Measurements from ENCODE around the gene GTF3A. TPM values are rescaled to one million over a fixed set of nuclear protein-coding genes. Genes with fewer than 3 reads are reported as not detected.

GTF3A gene
- total and polyA plus RNA-seq, 2 donors (not counting 3 experiments of a cell fraction or from before 2014, with no cell fraction given), result 37.9 to 73.3 TPM

- H3K4me1 ChIP-seq (ENCODE audit: control insufficient read depth, extremely low read depth, insufficient read depth, low read length), result no peaks in the 10 kb centered on the region
- H4K20me1 ChIP-seq (replicated peaks; ENCODE audit: control insufficient read depth, extremely low read depth, insufficient read depth, low read length), result no peaks in the 10 kb centered on the region
- H3K79me2 ChIP-seq (ENCODE audit: control insufficient read depth, insufficient read depth, low read length), result no peaks in the 10 kb centered on the region
- TF ChIP-seq POLR2A (IDR thresholded peaks at IDR 0.05; ENCODE audit: low read depth, low read length) (no peak), CTCF (IDR thresholded peaks at IDR 0.05; ENCODE audit: extremely low read depth in 1 of 2, insufficient read depth in 1 of 2, low read depth in 1 of 2, low read length in 2 of 2) (peak; percentile 82 to 86), MAX (IDR thresholded peaks at IDR 0.05; ENCODE audit: insufficient read depth, insufficient read length) (peak; percentile 48), FOS (IDR thresholded peaks at IDR 0.05; ENCODE audit: borderline replicate concordance, insufficient read depth, low read length) (no peak)
- no peak overlapping the region for H3K4me2 ChIP-seq (ENCODE audit: insufficient read depth, low read length)
- dilution Hi-C loops (cut with MboI; ENCODE audit: extremely low pct_ligation_motif_present, low sequenced_read_pairs), result no loop called here
- CTCF ChIA-PET, result interaction anchor here (1.0 to 5.4 kb wide), 2 partner anchors 345 to 472 kb away, joined by 4 to 38 read pairs; no protein-coding TSS in a partner anchor
- no peaks in the 10 kb centered on the region for H3K36me3 ChIP-seq (ENCODE audit: control insufficient read depth in 2 of 2, extremely low read depth in 1 of 2, insufficient read depth in 2 of 2, low read length in 2 of 2)
- no peak overlapping the region for H3K27ac ChIP-seq (ENCODE audit: insufficient read depth, low read depth, low read length)
- H3K9me1 ChIP-seq (replicated peaks; ENCODE audit: control insufficient read depth, extremely low read depth, insufficient read depth, low read length), result no peaks in the 10 kb centered on the region
- H3K27me3 ChIP-seq (ENCODE audit: control insufficient read depth in 2 of 2, insufficient read depth in 2 of 2, low read length in 2 of 2), result peaks cover 12 to 21% of the 10 kb centered on the region in 2 experiments
- POLR2A ChIA-PET, result no interaction called here
- H3K4me3 ChIP-seq (replicated peaks in 1 of 3; ENCODE audit: insufficient read depth in 1 of 3, low read depth in 1 of 3, low read length in 3 of 3), result no peak overlapping the region
- no TSS peak for BruUV-seq (replicated peaks)
- H3K9me3 ChIP-seq (replicated peaks; ENCODE audit: control insufficient read depth, insufficient read depth, low read length), result no peaks in the 10 kb centered on the region
- H3K9ac ChIP-seq (replicated peaks; ENCODE audit: extremely low read depth, insufficient read depth, low read length), result no peak overlapping the region
- intact Hi-C loops (cut with micrococcal nuclease), result loop anchor here (1.0 to 5.0 kb wide), 3 partner anchors 99 to 503 kb away; no protein-coding TSS in a partner anchor
- no peak overlapping the region for H2AFZ ChIP-seq (ENCODE audit: low read depth, low read length)
- FAIRE-seq (peak; percentile 87), DNase-seq (ENCODE audit: low read depth, low spot score) (peak; percentile 28)
Observed at GRCh38 chr13:27481766-27482165, 57.3 kb downstream of the GTF3A start.

- ChIA-PET CTCF (interaction anchor here (1.0 to 1.6 kb wide), 2 partner anchors 344 to 471 kb away, joined by 4 to 11 read pairs; no protein-coding TSS in a partner anchor), POLR2A (no interaction called here)
- Histone ChIP-seq H3K4me1 (ENCODE audit: control insufficient read depth, extremely low read depth, insufficient read depth, low read length) (no peaks in the 10 kb centered on the region), H3K9me1 (replicated peaks; ENCODE audit: control insufficient read depth, extremely low read depth, insufficient read depth, low read length) (no peaks in the 10 kb centered on the region), H3K9ac (replicated peaks; ENCODE audit: extremely low read depth, insufficient read depth, low read length) (no peak overlapping the region), H3K9me3 (replicated peaks; ENCODE audit: control insufficient read depth, insufficient read depth, low read length) (no peaks in the 10 kb centered on the region), H3K27me3 (ENCODE audit: control insufficient read depth in 2 of 2, insufficient read depth in 2 of 2, low read length in 2 of 2) (peaks cover 12 to 17% of the 10 kb centered on the region in 2 experiments), H3K4me3 (replicated peaks in 1 of 3; ENCODE audit: insufficient read depth in 1 of 3, low read depth in 1 of 3, low read length in 3 of 3) (no peak overlapping the region), H2AFZ (ENCODE audit: low read depth, low read length) (no peak overlapping the region), H3K4me2 (ENCODE audit: insufficient read depth, low read length) (no peak overlapping the region), H3K79me2 (ENCODE audit: control insufficient read depth, insufficient read depth, low read length) (no peaks in the 10 kb centered on the region), H3K27ac (ENCODE audit: insufficient read depth, low read depth, low read length) (no peak overlapping the region), H4K20me1 (replicated peaks; ENCODE audit: control insufficient read depth, extremely low read depth, insufficient read depth, low read length) (no peaks in the 10 kb centered on the region), H3K36me3 (ENCODE audit: control insufficient read depth in 2 of 2, extremely low read depth in 1 of 2, insufficient read depth in 2 of 2, low read length in 2 of 2) (no peaks in the 10 kb centered on the region)
- FAIRE-seq (no peak), DNase-seq (ENCODE audit: low read depth, low spot score) (no peak)
- TF ChIP-seq MAX (IDR thresholded peaks at IDR 0.05; ENCODE audit: insufficient read depth, insufficient read length), result no peak
- TF ChIP-seq POLR2AphosphoS5 (IDR thresholded peaks at IDR 0.05; ENCODE audit: insufficient read depth, low read depth, low read length), result no peak
- TF ChIP-seq GATA2 (IDR thresholded peaks at IDR 0.05; ENCODE audit: insufficient read depth, insufficient read length, low read depth, low read length), result no peak
- TF ChIP-seq JUN (IDR thresholded peaks at IDR 0.05; ENCODE audit: borderline replicate concordance, insufficient read depth, insufficient read length, low read depth), result no peak
- no peak for TF ChIP-seq MYC (IDR thresholded peaks at IDR 0.05; ENCODE audit: low read depth, low read length)
- TF ChIP-seq CTCF (IDR thresholded peaks at IDR 0.05; ENCODE audit: extremely low read depth in 1 of 2, insufficient read depth in 1 of 2, low read depth in 1 of 2, low read length in 2 of 2), result no peak
- no peak for TF ChIP-seq EZH2 (IDR thresholded peaks at IDR 0.05; ENCODE audit: borderline replicate concordance, low read depth, low read length, severe bottlenecking)
- no peak for TF ChIP-seq FOS (IDR thresholded peaks at IDR 0.05; ENCODE audit: borderline replicate concordance, insufficient read depth, low read length)
- no peak for TF ChIP-seq POLR2A (IDR thresholded peaks at IDR 0.05; ENCODE audit: low read depth, low read length)
- dilution Hi-C loops (cut with MboI; ENCODE audit: extremely low pct_ligation_motif_present, low sequenced_read_pairs), result no loop called here
- intact Hi-C loops (cut with micrococcal nuclease), result loop anchor here (5.0 kb wide), 1 partner anchor 101 kb away; no protein-coding TSS in a partner anchor
- no TSS peak for BruUV-seq (replicated peaks)
Observed at GRCh38 chr13:27482983-27483382, 58.6 kb downstream of the GTF3A start.
